GM18867 (cell line): ENCODE results near the gene S100A5.
"Not testable (repeated sequence)": the region's sequence is repeated elsewhere in the genome, so short reads cannot be mapped to it uniquely, and the experiment has no call there.

Experiments used
- ATAC-seq: cut with Tn5 transposase; IDR thresholded peaks from one replicate; pipeline ENCODE4 v1.9.1; 2021; ENCODE audit warnings: mild to moderate bottlenecking, moderate library complexity; ENCODE audit not compliant: unreplicated experiment

The S100A5 gene

DNA sequence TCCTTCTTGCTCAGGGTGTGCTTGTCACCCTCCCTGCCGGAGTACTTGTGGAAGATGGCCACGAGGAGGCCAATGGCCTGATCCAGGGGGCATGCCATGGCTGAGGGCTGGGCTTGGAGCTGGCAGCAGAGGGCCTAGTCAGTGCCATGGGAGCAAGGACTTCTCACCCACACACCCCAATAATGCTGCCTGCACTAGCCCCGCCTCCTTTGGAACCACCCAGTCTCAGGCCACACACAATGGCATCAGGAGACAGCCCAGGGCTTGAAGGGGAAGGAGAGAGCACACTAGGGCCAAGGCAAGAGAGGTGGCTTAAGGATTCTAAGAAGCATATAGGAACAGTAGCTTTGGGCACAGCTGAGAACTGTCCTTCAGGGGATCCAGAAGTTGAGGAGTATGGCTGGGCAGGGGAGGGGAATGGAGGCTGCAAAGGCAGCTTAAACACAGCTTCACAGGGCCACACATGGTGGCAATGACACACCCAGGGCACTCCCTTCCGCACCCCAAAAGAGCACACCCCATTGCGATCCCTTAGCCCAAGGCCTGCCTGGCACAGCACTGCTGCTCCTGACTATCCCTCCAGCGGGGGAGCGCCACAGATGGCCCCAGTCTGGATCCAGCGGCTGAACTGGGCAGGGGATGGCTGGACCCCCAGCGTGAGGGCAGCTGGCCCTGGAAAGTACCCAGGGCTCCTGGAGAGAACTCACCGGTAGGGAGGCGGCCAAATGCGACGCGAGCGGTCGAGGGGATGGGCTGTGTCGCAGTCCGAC, 5.3 kb downstream of the S100A5 start, which contains the start of gene S100A6:
Gene S100A6, minus strand, starts transcription at position 750 of the 770 bp plus-strand sequence. Its CDS starts 652 bp downstream, at position 98.
- peak; percentile 35 for ATAC-seq

DNA sequence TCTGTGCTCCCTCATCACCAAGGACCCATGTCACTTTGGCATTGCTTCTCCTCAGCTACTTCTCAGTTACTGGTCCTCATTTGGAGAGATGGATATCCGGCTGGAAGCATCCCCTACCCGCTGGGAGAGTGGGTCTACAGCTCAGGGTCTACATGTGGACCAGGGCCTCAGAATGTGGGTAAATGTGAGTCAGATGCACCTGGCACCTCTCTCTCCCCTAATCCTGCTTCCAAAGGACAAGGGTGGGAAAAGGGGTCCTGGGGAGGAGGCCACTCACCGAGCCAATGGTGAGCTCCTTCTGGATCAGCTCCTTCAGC, 5.9 kb downstream of the S100A5 start:
- ATAC-seq, result no peak

DNA sequence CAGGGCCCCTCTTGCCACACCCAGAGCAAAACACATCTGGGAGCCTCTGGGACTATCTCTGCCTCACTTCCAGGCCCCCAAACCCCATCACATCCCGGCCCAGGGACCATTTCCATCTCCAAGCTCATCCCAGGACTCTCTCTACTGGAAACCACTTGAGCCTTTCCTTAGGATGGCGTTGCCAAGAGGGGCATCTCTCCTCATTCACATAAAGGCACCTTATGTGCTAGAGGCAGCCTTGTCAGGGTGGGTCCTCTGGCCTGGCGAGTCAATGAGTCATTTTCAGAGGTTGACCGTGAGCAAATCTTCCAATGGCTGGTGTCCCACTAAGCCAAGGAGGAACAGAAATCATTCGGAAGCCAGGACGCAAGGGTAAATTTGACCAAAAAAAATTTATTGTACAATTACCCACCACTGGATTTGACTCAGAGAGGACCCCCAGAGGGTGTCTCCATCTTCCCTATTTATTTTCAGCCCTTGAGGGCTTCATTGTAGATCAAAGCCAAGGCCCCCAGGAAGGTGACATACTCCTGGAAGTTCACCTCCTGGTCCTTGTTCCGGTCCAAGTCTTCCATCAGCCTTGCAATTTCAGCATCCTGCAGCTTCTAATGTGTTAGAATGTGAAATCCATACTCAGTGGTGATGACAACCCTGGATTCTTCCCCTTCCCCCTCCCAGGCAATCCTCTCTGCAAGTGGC, 6.4 kb downstream of the S100A5 start:
- ATAC-seq, result no peak

DNA sequence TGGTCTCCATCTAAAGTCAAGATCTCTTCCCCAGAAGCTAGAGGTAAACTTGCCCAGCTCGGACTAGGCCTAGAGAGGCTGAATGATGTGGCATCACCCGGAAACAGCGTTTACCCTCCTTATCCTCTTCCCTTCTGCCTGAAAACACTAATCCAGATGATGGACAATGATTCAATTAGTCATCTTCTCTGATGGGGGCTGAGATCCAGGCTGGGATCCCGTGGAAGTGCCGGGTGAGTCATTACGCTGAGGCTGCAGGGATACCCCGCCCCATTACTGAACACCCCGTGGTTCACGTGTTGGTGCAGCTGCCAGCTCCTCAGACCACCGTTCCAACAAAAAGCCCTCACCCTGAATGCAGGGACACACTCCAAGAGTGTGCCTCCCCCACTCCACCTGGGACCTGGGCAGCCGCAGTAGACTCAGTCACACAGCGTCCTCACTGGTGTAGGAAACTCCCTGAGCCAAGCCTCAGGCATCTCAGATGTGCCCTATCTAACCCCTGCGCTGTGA, 7.0 kb downstream of the S100A5 start:
- ATAC-seq, result no peak

DNA sequence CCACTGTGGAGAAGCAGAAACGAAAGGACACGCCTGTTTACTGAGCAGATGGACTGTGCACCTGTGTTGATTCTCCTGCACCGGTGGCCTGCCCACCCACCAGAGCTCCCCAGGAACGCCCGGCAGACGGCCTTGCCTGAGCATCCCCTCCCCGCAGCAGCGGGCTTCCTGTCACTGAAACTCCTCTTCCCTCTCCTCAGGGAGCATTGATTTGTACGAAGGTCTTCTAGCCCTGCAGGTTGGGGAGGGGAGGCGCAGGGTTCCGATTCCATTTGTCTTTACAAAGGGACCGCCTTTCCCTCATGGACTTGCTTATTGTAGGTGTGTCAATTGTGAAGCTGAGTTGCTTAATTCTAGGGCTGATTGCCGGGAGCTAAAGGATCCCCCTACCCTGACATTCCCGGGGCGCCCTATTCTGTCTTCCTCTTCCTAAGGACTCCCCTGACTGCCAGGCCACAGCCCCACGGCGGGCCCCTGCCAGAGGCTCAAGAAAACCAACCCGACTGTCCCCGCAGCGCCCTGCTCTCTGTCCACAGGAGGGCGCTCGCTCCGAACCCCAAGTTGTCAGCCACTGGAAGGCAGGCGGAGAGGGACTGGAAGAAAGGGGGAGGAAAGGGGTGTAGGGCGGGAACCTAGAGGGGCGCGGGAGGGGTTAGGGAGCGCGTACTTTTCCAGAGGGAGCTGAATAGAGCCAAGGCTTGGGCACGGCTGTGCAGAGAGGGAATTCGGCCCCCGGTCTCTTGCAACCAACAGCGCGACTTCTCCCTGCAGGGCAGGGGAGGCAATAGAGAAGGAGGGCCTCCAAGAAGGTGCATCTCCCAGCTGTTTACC, 7.8 kb downstream of the S100A5 start:
- no peak for ATAC-seq

DNA sequence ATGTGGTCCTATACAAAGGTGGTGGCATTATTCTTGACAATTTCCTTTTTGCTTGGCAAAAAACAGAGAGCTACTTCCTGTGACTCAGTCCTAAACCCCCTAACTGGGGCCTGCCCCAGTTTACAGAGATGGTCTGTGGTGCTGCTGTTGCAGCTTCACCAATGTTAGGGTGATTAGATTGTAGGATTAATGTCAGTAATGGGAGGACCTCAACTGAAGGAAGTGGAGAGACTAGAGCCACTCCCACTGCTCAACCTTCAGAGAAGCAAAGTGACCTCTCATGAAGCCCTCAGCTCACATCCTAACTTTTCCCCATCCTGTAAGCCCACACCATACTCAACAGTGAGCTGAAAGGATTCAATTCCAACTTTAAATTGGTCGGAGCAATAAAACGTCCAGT, 8.6 kb downstream of the S100A5 start:
- ATAC-seq, result no peak

DNA sequence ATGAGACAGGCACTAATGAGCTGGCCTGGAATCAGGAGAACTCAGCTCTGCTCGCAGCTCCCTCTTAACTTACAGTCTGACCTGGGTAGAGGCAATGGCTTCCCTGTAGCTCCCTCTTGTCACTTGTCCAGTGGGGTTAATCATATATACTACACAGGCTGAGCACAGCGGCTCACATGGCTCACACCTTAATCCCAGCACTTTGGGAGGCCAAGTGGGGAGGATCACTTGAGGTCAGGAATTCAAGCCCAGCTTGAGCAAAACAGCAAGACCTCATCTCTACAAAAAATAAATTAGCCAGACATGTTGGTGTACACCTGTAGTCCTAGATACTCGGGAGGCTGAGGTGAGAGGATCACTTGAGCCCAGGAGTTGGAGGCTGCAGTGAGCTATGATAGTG, 9.1 kb downstream of the S100A5 start:
- no peak for ATAC-seq

DNA sequence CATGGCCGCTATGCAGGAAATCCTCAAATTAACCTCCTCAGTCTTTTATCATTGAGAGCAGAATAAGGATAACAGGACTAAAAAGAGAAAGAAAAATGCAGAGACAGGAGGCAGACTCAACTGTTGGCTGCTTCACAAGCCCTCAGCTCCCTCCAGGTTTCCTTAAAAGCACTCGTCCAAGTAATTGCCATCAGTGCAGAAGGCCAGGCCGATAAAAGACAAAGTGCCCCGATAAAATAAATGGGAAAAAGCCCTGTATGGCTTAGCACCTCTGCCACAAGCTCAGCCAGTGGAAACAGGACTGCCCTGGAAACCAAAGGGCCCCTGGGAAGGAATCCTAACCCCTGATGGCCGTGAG, 13.1 kb downstream of the S100A5 start:
- ATAC-seq, result no peak

DNA sequence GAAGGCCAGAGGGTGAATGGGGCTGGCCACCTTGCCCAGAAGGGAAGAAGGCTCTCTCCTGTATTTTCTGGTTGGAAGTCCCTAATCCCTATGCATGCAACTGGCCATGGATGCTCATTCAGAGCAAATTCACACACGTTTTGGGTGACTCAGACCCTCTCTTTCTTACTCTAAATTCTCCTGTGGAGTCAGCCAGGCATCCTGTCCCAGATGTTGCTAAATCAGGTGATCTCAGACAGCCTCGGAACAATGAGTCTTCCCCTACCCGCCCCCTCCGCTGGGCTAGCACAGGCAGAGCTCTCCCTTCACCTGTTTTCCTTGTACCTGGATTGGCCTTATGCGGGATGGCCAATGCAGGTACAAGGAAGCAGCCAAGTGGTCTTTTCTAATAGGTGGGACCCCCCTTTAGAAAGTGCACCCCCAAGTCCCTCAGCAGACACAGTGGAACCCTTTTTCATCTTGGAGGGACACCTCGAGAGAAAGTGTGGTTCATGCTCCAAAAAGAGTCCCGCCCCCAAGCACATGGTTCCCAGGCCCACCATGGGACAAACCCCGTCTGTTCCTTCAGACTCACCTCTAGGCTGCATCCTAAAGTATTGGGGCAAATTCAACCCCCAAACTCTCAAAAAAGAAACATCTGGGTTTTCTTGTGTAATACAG, 13.6 kb downstream of the S100A5 start:
- no peak for ATAC-seq

DNA sequence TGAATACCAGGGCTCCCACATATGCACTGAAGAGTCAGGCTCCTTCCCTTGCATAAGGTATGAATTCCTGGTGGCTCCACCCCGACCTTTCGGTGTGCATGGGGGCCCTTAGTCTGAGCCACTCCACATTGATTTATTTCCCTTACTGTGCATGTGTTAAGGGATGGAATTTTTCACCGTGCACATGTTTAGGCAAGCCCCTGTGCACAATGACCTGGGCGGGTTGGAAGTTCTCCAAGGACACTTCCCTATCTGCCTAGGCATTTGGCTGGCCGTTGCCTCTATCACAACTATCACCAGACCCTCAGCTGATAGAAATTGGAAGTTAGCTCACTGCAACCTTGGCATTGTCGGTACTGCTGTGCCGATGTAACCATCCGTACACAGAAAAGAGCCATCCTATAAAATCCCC, 14.6 kb downstream of the S100A5 start:
- no peak for ATAC-seq

DNA sequence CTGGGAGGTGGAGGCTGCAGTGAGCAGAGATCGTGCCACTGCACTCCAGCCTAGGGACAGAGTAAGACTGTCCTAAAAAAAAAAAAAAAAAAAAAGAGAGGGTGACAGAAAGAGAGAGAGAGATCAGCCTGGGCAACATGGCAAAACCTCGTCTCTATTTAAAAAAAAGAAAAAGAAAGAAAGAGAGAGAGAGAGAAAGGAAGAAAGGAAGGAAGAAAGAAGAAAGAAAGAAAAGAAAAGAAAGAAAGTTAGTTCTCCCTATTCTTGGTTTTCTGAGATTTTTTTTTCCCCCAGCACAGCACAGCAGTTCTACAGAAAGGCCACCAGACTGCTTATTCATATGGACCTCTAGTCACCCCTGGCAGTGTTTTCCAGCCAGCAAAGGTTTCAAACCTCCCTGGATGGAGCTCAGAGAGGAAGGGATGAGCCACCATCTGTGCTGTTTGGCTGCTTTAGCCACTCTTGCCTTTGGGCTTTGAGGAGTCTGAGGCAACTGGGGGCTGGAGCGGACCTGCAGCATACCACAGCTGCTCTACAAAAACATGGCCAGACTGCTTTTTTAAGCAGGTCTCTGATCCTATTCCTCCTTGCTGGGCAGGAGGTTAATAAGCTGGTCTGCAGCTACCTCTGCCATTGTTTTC, 15.5 kb downstream of the S100A5 start:
- ATAC-seq, result no peak

DNA sequence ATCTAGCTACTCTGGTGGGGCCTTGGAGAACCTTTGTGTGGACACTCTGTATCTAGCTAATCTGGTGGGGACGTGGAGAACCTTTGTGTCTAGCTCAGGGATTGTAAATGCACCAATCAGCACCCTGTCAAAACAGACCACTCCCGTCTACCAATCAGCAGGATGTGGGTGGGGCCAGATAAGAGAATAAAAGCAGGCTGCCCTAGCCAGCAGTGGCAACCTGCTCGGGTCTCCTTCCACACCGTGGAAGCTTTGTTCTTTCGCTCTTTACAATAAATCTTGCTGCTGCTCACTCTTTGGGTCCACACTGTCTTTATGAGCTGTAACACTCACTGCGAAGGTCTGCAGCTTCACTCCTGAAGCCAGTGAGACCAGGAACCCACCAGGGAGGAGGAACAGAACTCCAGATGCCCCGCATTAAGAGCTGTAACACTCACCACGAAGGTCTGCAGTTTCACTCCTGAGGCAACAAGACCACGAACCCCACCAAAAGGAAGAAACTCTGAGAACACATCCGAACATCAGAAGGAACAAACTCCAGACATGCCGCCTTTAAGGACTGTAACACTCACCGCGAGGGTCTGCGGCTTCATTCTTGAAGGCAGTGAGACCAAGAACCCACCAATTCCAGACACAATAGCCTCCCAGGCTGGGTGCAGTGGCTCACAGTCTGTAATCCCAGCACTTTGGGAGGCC, 18.2 kb downstream of the S100A5 start:
- not testable (repeated sequence) for ATAC-seq

DNA sequence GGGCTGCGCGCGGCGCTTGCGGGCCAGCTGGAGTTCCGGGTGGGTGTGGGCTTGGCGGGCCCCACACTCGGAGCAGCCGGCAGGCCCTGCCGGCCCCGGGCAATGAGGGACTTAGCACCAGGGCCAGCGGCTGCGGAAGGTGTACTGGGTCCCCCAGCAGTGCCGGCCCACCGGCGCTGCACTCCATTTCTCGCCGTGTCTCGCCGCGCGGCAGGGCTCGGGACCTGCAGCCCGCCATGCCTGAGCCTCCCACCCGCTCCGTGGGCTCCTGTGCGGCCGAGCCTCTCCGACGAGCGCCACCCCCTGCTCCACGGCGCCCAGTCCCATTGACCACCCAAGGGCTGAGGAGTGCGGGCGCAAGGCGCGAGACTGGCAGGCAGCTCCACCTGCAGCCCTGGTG, 18.9 kb downstream of the S100A5 start:
- ATAC-seq, result not testable (repeated sequence)

DNA sequence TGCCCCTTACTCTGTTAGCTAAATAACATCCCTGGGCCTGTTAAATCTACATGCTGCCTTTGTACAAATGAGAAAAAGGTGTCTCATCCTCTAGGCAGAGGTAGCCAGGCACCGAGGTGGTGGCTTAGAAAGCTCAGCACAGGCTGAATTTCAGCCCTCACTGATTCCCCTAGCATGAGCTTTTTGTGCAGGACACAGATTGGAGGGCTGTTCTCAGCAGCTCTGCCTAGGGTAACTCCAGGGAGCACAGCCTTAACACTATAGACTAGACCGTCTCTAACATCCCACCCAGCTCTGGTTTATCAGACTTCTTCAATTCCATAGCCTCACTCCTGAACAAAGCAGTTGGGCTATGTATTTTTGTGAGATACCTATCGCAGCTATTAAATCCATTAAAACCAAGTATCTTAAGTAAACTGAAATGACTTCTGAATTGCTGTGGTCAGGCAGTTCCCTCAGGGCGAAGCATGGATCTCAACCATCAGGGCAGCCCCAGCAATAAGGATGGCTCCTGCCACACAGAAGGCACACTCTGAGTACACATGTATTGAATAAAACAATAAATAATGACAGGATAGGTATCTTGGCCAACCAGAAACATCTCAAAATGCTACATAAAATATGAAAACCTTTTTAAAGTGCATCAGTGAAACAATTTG, 19.8 kb downstream of the S100A5 start:
- ATAC-seq, result no peak

DNA sequence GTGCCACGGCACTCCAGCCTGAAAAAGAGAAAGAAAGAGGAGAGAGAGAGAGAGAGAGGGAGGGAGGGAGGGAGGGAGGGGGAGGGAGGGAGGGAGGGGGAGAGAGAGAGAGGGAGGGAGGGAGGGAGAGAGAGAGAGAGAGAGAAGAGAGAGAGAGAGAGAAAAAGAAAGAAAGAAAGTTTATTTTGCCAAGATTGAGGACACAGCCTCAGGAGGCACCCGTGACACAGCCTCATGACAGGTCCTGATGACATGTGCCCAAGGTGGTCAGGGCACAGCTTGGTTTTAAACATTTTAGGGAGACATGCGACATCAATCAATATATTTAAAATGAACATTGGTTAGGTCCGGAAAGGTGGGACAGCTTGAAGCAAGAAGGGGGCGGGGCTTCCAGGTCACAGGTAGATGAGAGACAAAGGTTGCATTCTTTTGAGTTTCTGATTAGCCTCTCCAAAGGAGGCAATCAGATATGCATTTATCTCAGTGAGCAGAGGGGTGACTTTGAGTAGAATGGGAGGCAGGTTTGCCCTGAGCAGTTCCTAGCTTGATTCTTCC, 20.5 kb downstream of the S100A5 start:
- ATAC-seq, result not testable (repeated sequence)

DNA sequence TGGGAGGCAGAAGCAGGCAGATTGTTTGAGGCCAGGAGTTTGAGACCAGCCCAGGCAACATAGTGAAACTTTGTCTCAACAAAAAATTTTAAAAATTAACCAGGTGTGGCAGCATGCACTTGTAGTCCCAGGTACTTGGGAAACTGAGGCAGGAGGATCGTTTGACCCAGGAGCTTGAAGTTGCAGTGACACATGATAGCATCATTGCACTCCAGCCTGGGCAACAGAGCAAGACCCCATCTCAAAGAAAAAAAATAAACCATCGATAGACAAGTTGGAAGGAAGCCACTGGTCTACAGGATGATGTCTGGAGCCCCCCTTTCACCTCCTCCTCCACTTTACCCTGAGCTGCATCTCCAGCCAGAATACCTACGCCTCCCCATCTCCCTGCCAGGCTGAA, 21.5 kb downstream of the S100A5 start:
- no peak for ATAC-seq

DNA sequence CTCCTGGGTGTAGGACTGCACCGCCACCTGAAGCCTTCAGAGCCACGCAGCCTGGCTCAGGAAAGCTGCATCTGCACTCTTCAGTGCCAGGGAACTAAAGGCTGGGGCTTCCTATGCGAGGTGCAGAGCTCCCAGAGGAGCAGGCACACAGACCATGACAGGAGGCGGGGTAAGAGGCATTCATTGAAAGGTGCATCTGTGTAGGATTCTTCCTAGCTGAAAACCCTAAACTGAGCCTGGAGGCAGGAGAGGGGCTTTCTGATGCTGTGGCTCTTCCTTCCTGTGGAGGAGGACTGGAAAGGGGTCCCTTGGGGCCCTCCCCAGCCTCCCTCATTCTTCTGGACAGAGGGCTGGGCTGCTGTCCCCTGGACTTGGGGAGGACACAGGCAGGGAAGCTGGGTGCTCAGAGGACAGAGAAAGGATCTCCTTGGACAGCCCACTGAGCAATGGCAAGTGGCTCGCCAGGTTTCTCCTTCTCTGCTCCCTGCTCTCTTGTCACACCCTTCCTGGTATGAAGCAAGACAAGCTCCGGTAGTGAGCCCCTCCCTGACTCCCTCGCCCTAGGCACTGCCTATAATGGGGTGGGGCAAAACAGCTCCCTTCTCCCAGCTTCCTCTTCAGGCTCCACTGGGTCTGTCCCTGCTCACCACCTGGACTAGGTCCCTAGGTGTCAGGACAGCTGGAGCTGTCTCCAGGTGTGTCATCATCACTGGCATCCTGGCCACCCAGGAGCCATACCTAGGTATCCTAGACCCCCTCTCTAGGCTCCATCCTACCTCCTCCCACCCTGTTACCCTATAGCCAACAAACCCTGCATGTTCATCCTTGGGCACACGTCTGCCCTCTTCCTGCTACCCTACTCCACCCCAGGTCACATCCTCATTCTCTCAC, 25.0 kb downstream of the S100A5 start:
- ATAC-seq, result no peak

DNA sequence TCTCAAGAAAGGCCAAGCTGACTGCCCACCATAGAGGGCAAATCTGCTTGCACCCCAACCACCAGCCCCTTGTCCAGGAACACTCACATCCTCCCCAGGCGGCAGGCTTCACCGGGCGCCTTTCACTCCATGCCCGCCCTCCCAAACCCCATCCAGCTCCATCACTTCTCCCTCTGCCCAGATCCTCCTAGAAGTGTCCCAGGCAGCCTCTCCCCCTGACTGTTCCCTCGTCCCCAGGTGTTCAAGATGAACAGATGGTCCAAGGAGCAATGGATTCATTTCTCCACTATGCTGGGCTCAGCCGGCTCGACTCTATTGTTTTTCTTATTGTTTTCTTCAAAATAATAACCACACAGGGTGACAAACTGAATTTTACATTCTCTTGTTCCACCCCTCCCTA, 27.1 kb downstream of the S100A5 start:
- no peak for ATAC-seq
